Motor neuron (in vitro differentiated cells): ENCODE measurements around the gene BFSP2. TPM values are rescaled to one million over a fixed set of nuclear protein-coding genes. Genes with fewer than 3 reads are reported as not detected.

Experiments
- ATAC-seq, 8 experiments: fragments of 200-7000 bp; cut with Tn5 transposase; replicated peaks in 6 of 8; 2 replicates each; pipeline ENCODE4 v1.8.0; 2021; ENCODE audit warnings: mild to moderate bottlenecking in 8 of 8, moderate library complexity in 8 of 8
- H3K27ac ChIP-seq, 2 donors: fragments of 250-450 bp; sonication (Bioruptor Pico); 2 replicates each; pipeline ENCODE4 v1.9.0; 2021; ENCODE audit warnings: antibody characterized with exemption in 2 of 2, mild to moderate bottlenecking in 2 of 2, moderate library complexity in 1 of 2
- H3K4me1 ChIP-seq, 2 donors: fragments of 250-450 bp; sonication (Bioruptor Pico); replicated peaks in 1 of 2; 2 replicates each; pipeline ENCODE4 v1.6.1; 2021; ENCODE audit warnings: antibody characterized with exemption in 2 of 2, mild to moderate bottlenecking in 2 of 2, moderate library complexity in 1 of 2
- H3K4me3 ChIP-seq, 5 donors: fragments of 250-450 bp; sonication (Bioruptor Pico); 2 replicates each; pipeline ENCODE4 v1.9.0; 2021; ENCODE audit warnings: antibody characterized with exemption in 5 of 5, mild to moderate bottlenecking in 5 of 5, moderate library complexity in 4 of 5
- WGBS, 10 experiments: fragments of 450-650 bp; shearing (Covaris generic); methylation state at CpG; one replicate each; pipeline ENCODE4 v1.0.0; 2022; 5-methylcytosine and 5-hydroxymethylcytosine counted together
- in situ Hi-C, 9 experiments: fragments of 400-800 bp; cut with MboI; loops; one replicate each; pipeline ENCODE4 v1.15.0; 2021; ENCODE audit warnings: low sequenced_read_pairs in 9 of 9, low pct_unique_long_range_greater_than_20kb in 2 of 9; ENCODE audit not compliant: unreplicated experiment in 9 of 9
- total RNA-seq, 8 experiments: library from RNA; unstranded; fragments of 300-600 nt; gene quantifications; 2 replicates each; pipeline versions ENCODE4 v1.2.3 to v1.2.4, GENCODE V29; 2022

Gene BFSP2
- total RNA-seq, 8 experiments from 2014 or later = 0.38 to 0.62 TPM; not detected in 6

DNA sequence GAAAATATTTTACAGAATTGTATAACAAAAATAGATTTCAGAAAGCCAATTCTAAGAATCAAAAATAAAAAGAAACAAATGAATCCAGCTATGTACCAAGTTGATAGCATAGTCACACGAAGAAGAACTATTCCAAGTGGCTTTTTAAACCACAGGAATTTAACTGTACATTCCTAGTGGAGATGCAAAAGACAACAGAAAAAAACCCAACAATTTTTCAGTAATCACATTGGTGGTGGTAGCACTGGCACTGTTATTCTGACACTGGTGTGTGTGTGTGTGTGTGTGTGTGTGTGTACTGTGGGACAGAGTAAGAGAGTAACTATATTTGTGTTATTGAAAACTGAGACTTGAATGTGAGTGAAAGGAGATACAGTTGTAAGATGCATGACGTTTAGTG lies 9.1 kb downstream of the BFSP2 start:
- in situ Hi-C loops = no loop called here
- WGBS, 10 experiments = 0 to 100% (median 83%) methylated on average over 1 to 2 of the region's 2 CpGs; no CpG with 5 or more reads in 1 of the 10 experiments
- no peak overlapping the region for H3K27ac ChIP-seq

DNA sequence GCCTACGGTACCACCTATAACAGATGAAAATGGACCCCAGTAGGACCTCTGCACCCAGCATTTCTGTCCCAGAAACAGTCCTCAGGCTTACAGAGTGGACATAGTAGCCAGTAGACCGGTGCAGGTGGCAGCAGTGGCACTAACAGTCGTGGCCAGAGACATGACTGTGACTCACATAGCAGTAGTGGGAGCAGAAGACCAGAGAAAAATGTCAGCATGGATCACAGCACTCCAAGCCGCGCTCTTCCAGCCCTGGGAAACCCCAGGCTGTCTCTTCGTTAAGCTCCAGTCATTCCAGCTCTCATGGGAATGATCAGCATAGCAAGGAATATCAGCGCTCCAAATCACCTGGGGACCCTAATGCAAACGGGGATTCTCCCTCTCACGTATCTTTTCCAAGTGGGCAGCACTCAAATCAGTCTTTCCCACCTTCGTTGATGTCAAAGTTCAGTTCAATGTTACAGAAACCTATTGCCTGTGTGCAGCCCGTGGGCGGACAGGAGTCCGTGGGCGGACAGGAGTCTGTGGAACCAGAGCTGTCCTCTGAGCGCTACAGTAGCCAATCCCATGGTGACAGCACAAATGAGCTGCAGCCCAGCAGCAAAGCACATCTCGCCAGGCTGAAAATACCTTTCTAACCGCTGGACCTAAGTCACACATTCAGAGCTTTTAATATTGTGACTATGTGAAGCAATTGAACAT lies 10.5 kb downstream of the BFSP2 start:
- H3K4me3 ChIP-seq = no peak overlapping the region
- no peak for ATAC-seq
- WGBS, 10 experiments = 47 to 94% (median 87%) methylated on average over 1 to 13 of the region's 17 CpGs
- peaks cover 10 to 16% of the 10 kb centered on the region in 2 donors for H3K4me1 ChIP-seq
- H3K27ac ChIP-seq = no peak overlapping the region
- in situ Hi-C loops = no loop called here

More for the DNA sequence above, 9.1 kb downstream of the BFSP2 start:
- Histone ChIP-seq H3K4me1 (peaks cover 21 to 30% of the 10 kb centered on the region in 2 donors), H3K4me3 (no peak overlapping the region)
- no peak for ATAC-seq

DNA sequence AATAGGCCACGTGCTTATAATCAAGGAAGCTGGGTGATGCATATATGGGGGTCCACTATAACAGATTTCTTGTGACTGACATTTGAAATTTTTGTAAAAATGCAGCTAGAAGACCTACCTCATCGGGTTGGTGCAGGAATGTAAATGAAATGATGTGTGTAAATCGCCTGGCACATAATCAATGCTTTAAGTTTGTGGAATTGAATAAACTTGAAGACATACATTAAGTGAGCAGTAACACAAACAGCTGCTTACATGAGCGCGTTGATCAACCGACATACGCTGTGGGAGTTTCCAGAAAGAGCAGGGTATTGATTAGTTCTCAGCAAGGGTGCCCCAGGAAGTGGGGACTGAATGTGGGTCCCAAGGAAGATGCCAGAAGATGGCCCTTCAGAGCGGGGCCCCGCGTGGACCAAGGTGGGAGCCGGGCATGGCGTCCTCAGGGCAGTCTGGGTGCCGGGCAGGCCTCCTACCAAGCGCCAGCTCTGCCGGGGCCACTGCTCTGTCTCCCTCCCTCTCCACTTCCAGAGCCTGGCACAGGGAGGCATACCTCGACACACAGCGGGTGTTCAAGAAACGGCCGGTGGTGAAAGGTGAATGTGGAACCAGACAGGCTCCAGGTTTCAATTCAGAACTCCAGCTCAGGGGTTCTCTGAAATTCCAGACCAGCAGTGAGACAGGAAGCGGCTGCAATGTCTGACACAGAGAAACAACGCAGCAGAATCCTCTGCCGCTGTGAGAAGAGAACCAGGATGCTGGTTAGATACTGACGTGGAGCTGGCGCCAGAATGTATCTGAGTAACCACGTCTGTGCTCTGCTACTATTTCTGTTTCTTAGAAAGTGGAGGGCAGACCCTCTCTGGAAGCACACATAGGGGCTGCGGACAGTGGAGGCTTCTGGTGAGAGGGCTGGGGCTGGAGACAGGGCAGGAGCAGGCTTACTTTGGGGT lies 12.6 kb downstream of the BFSP2 start:
- Histone ChIP-seq H3K4me3 (no peak overlapping the region), H3K4me1 (peaks cover 8 to 11% of the 10 kb centered on the region in 2 donors), H3K27ac (no peak overlapping the region)
- ATAC-seq = peak in 3 of 8 experiments; percentile 37 to 41 (median 40)
- in situ Hi-C loops = no loop called here
- 41 to 100% (median 87%) methylated on average over 1 to 19 of the region's 26 CpGs; no CpG with 5 or more reads in 1 of the 10 experiments for WGBS, 10 experiments

DNA sequence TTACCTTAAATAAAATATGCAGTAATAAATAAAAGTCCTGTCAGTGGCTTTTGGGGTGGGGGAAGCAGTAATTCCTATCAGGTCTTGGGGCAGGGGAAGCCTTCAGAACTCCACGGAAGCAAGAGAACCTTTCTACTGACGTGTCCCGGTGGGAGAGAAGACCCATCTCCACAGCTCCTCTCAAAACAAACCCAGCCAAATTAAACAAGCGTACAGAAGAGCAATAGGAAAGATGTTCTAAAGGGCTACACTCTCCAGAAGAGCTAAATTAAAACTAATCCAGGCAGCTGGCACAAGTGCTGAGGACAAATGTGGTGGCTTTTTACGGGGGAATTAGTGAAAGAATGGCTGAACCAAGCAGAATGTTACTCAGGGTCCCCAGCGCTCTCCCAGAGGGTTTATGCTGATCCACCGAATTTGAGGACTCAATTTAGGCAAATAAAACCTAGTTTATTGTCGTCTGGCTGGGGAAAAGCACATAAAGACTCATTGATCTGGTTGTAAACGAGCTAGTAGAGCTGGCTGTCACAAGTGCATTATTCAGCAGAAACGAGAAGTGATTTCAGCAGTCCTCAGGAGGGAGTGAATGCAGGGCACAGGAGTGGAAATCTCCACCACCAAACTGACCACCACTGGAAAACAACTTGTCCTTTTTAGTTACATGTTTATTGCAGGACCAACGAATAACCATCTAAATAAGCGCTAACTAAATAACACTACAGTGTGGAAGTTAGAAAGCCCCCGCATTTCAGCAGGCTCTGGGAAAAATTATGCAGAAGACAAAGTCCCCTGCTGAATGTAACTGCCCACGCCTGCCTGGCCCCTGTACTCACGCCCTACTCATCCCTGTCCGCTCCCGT lies 13.5 kb downstream of the BFSP2 start:
- ATAC-seq = peak; percentile 76 to 92 (median 86)
- no peak overlapping the region for H3K4me3 ChIP-seq
- WGBS, 10 experiments = 0 to 80% (median 7%) methylated on average over 1 to 7 of the region's 17 CpGs; no CpG with 5 or more reads in 1 of the 10 experiments
- H3K27ac ChIP-seq = no peak overlapping the region
- H3K4me1 ChIP-seq = peaks cover 8 to 11% of the 10 kb centered on the region in 2 donors
- in situ Hi-C loops = no loop called here

DNA sequence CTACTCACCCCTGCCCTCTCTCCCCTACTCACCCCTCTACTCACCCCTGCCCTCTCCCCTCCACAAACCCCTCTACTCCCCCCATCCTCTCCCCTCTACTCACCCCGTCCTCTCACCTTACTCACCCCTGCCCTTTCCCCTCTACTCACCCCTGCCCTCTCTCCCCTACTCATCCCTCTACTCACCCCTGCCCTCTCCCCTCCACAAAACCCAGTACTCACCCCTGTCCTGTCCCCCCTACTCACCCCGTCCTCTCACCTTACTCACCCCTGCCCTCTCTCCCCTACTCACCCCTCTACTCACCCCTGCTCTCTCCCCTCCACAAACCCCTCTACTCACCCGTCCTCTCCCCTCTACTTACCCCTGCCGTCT lies 14.2 kb downstream of the BFSP2 start:
- Histone ChIP-seq H3K4me1 (peaks cover 8 to 11% of the 10 kb centered on the region in 2 donors), H3K4me3 (no peak overlapping the region), H3K27ac (no peak overlapping the region)
- in situ Hi-C loops = no loop called here
- no peak for ATAC-seq
- WGBS, 10 experiments = no CpG with 5 or more reads among the region's 4 CpGs

DNA sequence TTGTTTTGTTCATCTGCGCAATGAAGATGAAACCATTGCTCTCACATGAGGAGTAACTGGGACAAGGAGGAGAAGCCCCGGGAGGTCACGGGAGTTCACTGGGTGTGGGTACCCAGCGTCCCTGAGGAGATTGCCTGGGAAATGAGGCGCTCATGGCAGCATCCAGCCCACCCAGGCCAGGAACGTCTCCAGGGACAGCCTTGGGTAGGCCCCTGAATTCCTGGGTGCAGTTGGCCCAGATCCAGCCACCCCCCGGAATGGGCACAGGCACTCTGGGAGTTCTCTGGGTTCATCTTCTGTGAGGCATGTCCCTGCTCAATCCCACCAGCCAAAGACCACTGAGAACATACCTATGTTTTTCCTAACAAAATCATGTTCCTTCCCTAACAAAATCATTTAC lies 18.5 kb downstream of the BFSP2 start:
- 67 to 100% (median 71%) methylated on average over 1 to 4 of the region's 7 CpGs; no CpG with 5 or more reads in 4 of the 10 experiments for WGBS, 10 experiments
- no peak overlapping the region for H3K4me3 ChIP-seq
- no peak for ATAC-seq
- H3K4me1 ChIP-seq = peaks cover 4 to 10% of the 10 kb centered on the region in 2 donors
- in situ Hi-C loops = no loop called here
- no peak overlapping the region for H3K27ac ChIP-seq

DNA sequence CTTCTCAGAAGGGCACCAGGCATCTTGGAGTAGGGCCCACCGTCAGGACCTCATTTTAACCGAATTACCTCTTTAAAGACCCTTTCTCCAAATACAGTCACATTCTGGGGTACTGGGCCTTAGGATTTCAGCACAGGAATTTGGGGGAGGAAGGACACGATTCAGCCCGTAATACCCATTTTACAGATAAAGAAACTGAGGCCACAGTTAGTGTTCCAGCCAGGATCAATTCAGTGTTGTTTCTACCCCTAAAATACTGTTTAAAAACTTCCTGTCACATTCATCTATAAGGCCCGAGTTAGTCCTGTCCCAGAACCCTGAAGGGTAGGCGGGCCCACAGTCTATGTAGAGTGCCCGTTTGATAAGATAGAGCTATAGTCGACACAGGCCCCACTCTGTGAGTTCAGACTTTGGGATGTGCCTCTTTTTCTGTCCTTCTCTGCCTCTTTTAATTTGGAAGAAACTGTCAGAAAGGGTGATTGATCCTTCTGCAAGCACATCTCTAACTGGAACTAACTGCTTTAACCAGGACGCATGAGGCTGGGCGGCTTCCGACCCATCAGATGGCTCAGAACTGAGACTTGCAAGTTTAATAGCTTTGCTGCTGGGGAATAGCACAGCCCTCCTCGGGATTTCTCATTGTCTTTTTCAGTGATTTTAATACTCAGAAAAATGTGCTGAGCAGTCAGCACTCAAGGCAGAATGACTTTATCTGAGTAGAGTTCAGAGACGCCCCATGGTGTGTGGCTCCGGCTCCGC lies 19.5 kb downstream of the BFSP2 start:
- 22 to 100% (median 74%) methylated on average over 1 to 15 of the region's 15 CpGs; no CpG with 5 or more reads in 1 of the 10 experiments for WGBS, 10 experiments
- ATAC-seq = peak in 3 of 8 experiments; percentile 29 to 55 (median 50)
- Histone ChIP-seq H3K4me1 (peaks cover 0 to 6% of the 10 kb centered on the region in 2 donors), H3K4me3 (no peak overlapping the region), H3K27ac (no peak overlapping the region)
- in situ Hi-C loops = no loop called here

DNA sequence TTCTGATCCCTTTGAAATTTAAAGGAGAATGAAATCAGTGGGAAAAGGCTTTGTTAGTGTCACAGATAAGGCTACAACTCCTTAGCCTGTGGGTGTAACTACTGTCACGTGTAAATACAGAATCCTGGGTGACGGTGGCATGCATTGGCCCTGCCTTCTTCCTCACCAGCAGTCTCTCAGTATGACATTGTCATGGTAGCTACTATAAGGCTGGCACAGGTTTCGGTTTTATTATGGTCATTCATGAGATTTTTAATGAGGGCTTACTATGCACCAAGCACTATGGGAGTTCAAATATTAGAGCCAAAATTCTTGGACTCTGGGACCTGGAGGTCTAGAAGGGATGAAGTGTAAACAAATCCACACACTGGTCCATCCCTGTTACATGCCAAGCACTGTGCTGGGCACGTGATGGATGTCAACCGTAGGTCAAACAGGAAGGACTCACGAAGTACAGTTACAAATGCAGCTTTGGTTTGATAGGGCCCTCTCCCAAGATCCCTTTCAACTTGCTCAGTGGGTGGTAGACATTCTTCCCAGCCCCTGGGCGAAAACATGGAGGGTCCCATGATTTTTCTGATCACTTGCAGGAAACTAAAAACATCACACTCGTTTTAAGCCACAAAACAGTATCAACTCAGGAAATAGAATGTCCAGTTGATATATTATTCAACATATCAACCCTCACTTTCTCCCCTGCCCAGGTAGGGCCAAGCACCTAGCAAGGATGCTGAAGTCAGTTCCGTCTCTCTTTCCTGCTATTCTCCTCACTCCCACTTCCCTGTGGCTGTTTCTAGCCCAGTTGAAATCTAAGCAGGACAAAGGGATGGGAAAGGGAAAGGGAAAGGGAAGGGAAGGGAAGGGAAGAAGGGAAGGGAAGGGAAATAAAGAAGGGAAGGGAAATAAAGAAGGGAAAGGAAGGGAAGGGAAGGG lies 25.3 kb downstream of the BFSP2 start:
- WGBS, 10 experiments = 47 to 94% (median 77%) methylated on average over 2 to 8 of the region's 9 CpGs; no CpG with 5 or more reads in 1 of the 10 experiments
- in situ Hi-C loops = no loop called here
- ATAC-seq = no peak
- Histone ChIP-seq H3K4me3 (no peak overlapping the region), H3K27ac (no peak overlapping the region), H3K4me1 (no peaks in the 10 kb centered on the region)

DNA sequence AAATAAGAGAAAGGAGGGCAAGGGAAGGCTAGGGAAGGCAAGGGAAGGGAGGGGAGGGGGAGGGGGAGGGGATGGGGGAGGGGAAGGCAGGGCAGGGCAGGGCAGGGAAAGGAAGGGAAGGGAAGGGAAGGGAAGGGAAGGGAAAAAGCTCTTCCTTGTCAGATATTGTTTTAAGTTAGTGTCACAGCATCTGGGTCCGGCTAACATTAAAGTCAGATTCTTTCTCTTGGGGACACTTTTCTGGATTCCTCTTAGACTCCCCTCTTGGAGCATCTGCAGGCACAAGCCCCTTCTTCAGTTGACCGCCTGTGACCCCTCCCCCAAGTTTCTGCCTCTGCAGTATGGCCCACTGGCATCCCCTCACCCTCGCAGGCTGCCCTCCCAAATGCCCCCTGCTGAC lies 26.0 kb downstream of the BFSP2 start:
- no peak for ATAC-seq
- Histone ChIP-seq H3K4me3 (no peak overlapping the region), H3K4me1 (no peaks in the 10 kb centered on the region), H3K27ac (no peak overlapping the region)
- in situ Hi-C loops = no loop called here
- 100% methylated on average over 1 of the region's 3 CpGs; no CpG with 5 or more reads in 9 of the 10 experiments for WGBS, 10 experiments

DNA sequence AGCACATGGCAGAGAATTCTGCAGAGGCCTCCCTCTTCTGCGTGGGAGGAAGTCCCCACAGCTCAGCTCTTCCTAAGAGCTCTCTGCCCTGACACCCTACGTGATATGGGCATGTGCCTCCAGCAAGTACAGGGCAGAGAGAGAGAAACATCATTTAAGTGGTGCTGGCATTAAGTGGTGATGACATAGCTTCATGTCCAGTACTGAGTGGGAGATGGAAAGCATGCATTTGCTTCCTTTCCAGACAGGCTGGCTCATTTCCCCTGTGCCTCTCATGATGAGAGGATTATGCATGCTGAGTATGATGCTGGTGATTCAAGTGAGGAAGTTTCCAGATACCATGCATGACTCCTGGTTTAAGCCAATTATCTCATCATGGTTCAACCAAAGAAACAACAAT lies 26.9 kb downstream of the BFSP2 start:
- in situ Hi-C loops = no loop called here
- Histone ChIP-seq H3K4me1 (no peaks in the 10 kb centered on the region), H3K27ac (no peak overlapping the region), H3K4me3 (no peak overlapping the region)
- whole genome bisulfite sequencing, 10 experiments = 0 to 100% (median 73%) methylated on average over 1 to 2 of the region's 2 CpGs; no CpG with 5 or more reads in 4 of the 10 experiments
- peak in 4 of 8 experiments; percentile 10 to 88 (median 43) for ATAC-seq

DNA sequence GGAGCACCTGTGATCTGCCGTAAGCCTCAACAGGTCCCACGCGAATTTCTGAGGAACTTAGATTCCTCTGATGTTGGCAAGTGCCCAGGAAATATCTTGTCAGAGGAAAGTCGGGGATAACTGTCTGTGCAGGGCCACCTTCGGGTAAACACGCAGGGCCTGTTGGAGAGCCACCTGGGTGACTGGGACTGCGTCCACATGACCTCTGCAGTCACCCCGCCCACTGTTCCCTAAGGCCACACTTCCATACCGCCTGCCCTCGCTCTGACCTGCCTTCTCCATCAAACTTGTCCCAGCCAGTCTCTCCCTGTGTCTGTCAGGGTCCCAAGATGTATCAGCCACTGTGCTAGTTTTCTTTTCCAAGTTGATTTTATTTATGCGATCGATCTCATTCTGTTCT lies 28.7 kb downstream of the BFSP2 start:
- peak in 5 of 8 experiments; percentile 18 to 70 (median 63) for ATAC-seq
- in situ Hi-C loops = no loop called here

More for the DNA sequence above, 28.7 kb downstream of the BFSP2 start:
- H3K4me3 ChIP-seq = no peak overlapping the region
- 34 to 89% (median 65%) methylated on average over 2 to 9 of the region's 12 CpGs for WGBS, 10 experiments
- H3K27ac ChIP-seq = no peak overlapping the region
- no peaks in the 10 kb centered on the region for H3K4me1 ChIP-seq
